ENCODE measurements around the gene CD99L2.

DNA sequence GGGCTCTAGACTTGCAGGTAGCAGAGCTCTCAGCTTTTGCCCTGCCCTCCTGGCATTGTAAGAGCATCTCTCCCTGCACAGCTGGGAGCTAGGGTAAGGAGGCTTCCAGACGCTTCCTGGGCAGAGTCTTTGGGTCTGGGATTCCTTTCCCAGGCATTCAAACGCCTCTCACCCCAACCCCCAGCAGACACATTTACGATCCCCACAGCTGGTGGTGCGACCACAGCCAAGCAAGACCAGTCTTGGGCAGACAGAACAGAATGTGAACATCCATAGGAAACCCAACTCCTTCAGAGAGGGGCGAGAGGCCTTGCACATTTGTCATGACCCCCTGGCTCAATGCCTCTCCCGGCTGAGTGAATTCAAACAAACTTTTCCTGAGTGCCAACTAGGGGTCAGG is 38.1 kb upstream of the CD99L2 start:
- TF ChIP-seq, protein P1, sequence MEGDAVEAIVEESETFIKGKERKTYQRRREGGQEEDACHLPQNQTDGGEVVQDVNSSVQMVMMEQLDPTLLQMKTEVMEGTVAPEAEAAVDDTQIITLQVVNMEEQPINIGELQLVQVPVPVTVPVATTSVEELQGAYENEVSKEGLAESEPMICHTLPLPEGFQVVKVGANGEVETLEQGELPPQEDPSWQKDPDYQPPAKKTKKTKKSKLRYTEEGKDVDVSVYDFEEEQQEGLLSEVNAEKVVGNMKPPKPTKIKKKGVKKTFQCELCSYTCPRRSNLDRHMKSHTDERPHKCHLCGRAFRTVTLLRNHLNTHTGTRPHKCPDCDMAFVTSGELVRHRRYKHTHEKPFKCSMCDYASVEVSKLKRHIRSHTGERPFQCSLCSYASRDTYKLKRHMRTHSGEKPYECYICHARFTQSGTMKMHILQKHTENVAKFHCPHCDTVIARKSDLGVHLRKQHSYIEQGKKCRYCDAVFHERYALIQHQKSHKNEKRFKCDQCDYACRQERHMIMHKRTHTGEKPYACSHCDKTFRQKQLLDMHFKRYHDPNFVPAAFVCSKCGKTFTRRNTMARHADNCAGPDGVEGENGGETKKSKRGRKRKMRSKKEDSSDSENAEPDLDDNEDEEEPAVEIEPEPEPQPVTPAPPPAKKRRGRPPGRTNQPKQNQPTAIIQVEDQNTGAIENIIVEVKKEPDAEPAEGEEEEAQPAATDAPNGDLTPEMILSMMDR (conservative IDR thresholded peaks at IDR 0.05 in 1 of 2, IDR thresholded peaks at IDR 0.05 in 1 of 2; ENCODE audit: low read depth in 1 of 2, low read length in 2 of 2), result no peak
- TF ChIP-seq EZH2 (IDR thresholded peaks at IDR 0.05; ENCODE audit: low read length, missing control alignments), result no peak
